GM23338 (cell line): ENCODE data around the gene SMPDL3B. TPM values are rescaled to one million over a fixed set of nuclear protein-coding genes. Genes with fewer than 3 reads are reported as not detected.

ENCODE experiments used
- ATAC-seq: fragments of 200-7000 bp; cut with Tn5 transposase; 3 replicates; pipeline ENCODE4 v1.9.1; 2020
- DNase-seq: peaks from one replicate; pipeline ENCODE4 v3.0.0-alpha.2; 2015; ENCODE audit warnings: low spot score
- H2AFZ ChIP-seq: fragments of 200-600 bp; sonication (generic); 2 replicates; pipeline ENCODE4 v1.8.0; 2016; ENCODE audit warnings: antibody characterized with exemption, mild to moderate bottlenecking, moderate library complexity
- H3F3A ChIP-seq: fragments of 200-600 bp; sonication (generic); replicated peaks from 2 replicates; pipeline ENCODE4 v1.8.0; 2017; ENCODE audit warnings: antibody characterized with exemption, mixed run types, low read depth
- H3K27ac ChIP-seq: fragments of 200-600 bp; sonication (generic); 2 replicates; pipeline ENCODE4 v1.6.1; 2016; ENCODE audit warnings: low read depth
- H3K27me3 ChIP-seq: fragments of 200-600 bp; sonication (generic); 2 replicates; pipeline ENCODE4 v1.8.0; 2016; ENCODE audit warnings: mild to moderate bottlenecking, mixed run types, moderate library complexity; ENCODE audit not compliant: insufficient read depth
- H3K36me3 ChIP-seq: fragments of 200-600 bp; sonication (generic); 2 replicates; pipeline ENCODE4 v1.8.0; 2016; ENCODE audit warnings: mild to moderate bottlenecking; ENCODE audit not compliant: insufficient read depth
- H3K4me1 ChIP-seq: fragments of 200-600 bp; sonication (generic); 2 replicates; pipeline ENCODE4 v1.8.0; 2016; ENCODE audit warnings: mild to moderate bottlenecking, moderate library complexity; ENCODE audit not compliant: insufficient read depth
- H3K4me2 ChIP-seq: fragments of 200-600 bp; sonication (generic); 2 replicates; pipeline ENCODE4 v1.7.1; 2017; ENCODE audit warnings: mixed run types
- H3K4me3 ChIP-seq: fragments of 200-600 bp; sonication (generic); 2 replicates; pipeline ENCODE4 v1.6.1; 2016; ENCODE audit warnings: mixed run types
- H3K79me2 ChIP-seq: fragments of 200-600 bp; sonication (generic); replicated peaks from 2 replicates; pipeline ENCODE4 v1.8.0; 2017; ENCODE audit warnings: mild to moderate bottlenecking; ENCODE audit not compliant: insufficient read depth
- H3K9me2 ChIP-seq: fragments of 200-600 bp; sonication (generic); 2 replicates; pipeline ENCODE4 v1.8.0; 2017; ENCODE audit not compliant: insufficient read depth
- H4K20me1 ChIP-seq: fragments of 200-600 bp; sonication (generic); replicated peaks from 2 replicates; pipeline ENCODE4 v1.8.0; 2017; ENCODE audit warnings: mild to moderate bottlenecking; ENCODE audit not compliant: insufficient read depth
- H3K27ac Mint-ChIP-seq: 2 replicates; pipeline ENCODE4 v1.8.0; 2020; ENCODE audit warnings: inconsistent platforms, mild to moderate bottlenecking, moderate library complexity, mixed read lengths
- H3K27me3 Mint-ChIP-seq: 3 replicates; pipeline ENCODE4 v1.8.0; 2022; ENCODE audit warnings: low read depth, mild to moderate bottlenecking, moderate library complexity, mixed read lengths, inconsistent platforms; ENCODE audit not compliant: insufficient read depth, poor library complexity
- H3K36me3 Mint-ChIP-seq: 3 replicates; pipeline ENCODE4 v1.8.0; 2021; ENCODE audit warnings: low read depth, mild to moderate bottlenecking, inconsistent platforms, moderate library complexity, mixed read lengths
- H3K4me1 Mint-ChIP-seq: 3 replicates; pipeline ENCODE4 v1.8.0; 2020; ENCODE audit warnings: mild to moderate bottlenecking, inconsistent platforms, mixed read lengths
- H3K4me3 Mint-ChIP-seq: 3 replicates; pipeline ENCODE4 v1.8.0; 2021; ENCODE audit warnings: moderate library complexity, mild to moderate bottlenecking, inconsistent platforms, mixed read lengths
- H3K9me3 Mint-ChIP-seq: 3 replicates; pipeline ENCODE4 v1.8.0; 2020; ENCODE audit warnings: moderate library complexity, mild to moderate bottlenecking, inconsistent platforms, mixed read lengths
- EZH2phosphoT487 ChIP-seq: fragments of 200-600 bp; sonication (generic); IDR thresholded peaks from one replicate; pipeline ENCODE4 v1.8.1; 2018; ENCODE audit warnings: antibody characterized with exemption; ENCODE audit not compliant: unreplicated experiment
- JUNB ChIP-seq: IDR thresholded peaks from one replicate; pipeline ENCODE4 v1.6.1; 2016; ENCODE audit warnings: antibody characterized with exemption; ENCODE audit not compliant: unreplicated experiment
- POLR2AphosphoS5 ChIP-seq: IDR thresholded peaks from 2 replicates; pipeline ENCODE4 v1.6.1; 2016; ENCODE audit warnings: antibody characterized with exemption, low read depth
- STAT1 ChIP-seq: IDR thresholded peaks from one replicate; pipeline ENCODE4 v1.6.1; 2016; ENCODE audit warnings: antibody characterized with exemption; ENCODE audit not compliant: unreplicated experiment
- ZNF114 ChIP-seq: fragments of 250-450 bp; sonication (Bioruptor Pico); IDR thresholded peaks from 2 replicates; pipeline ENCODE4 v1.5.0; 2020; ENCODE audit warnings: mild to moderate bottlenecking, moderate library complexity
- polyA plus RNA-seq: library from polyadenylated mRNA; unstranded; fragments of >200 nt; fragmentation: Nextera tagmentation; extraction: Ambion mirVana; gene quantifications from 2 replicates; pipeline ENCODE4 v1.2.1, GENCODE V29; 2016
- total RNA-seq: library from RNA; depleted of rRNA; stranded (reverse); fragments of >200 nt; shearing (Covaris generic); gene quantifications from 2 replicates; pipeline ENCODE4 v1.2.3, GENCODE V29; 2014
- TF ChIP-seq, protein P1 (sequence below): IDR thresholded peaks from one replicate; pipeline ENCODE4 v1.6.1; 2018; ENCODE audit warnings: antibody characterized with exemption; ENCODE audit not compliant: unreplicated experiment
- TF ChIP-seq, protein P2 (sequence below), 2 experiments: fragments of 200-600 bp in 1 of 2; sonication (generic) in 1 of 2; conservative IDR thresholded peaks; 2 replicates each; pipeline versions ENCODE4 v1.5.1 to v1.6.1; 2016 to 2017; ENCODE audit warnings: antibody characterized with exemption in 2 of 2, low read depth in 2 of 2, mild to moderate bottlenecking in 2 of 2, moderate library complexity in 1 of 2

Gene SMPDL3B
- total and polyA plus RNA-seq, 2 experiments from 2014 or later, result 39.5 to 83.1 TPM

DNA sequence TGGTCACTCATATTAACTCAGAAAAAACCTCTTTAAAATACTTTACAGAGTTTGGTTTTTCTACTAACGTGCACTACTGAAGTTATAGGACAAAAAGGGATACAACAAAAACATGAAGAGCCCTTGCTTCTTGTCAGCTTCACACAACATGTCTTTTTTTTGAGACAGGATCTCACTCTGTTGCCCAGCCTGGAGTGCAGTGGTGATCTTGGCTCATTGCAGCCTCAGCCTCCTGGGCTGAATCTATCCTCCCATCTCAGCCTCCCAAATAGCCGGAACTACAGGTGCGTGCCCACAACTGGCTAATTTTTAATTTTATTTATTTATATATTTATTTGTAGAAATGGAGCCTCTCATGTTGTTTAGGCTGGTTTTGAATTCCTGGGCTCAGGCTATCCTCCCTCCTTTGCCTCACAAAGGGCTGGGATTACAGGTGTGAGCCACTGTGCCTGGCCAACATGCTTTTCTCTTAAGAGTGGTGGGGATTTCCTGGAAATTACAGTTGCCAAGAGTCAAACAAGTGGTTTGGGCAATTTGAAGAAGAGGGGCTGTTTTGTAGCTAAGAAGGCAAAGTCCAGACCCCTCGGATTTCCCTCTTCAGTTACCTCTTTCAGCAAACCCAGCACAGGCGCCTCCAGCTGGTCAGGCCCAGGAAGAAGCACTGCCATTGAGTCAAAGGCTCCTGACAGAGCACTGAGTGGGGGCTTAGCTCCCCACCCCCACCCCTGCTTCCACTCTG is 6.4 kb upstream of the SMPDL3B start:
- Mint-ChIP-seq H3K27ac (no peak overlapping the region), H3K4me3 (no peak overlapping the region)
- peak; percentile 67 for ATAC-seq

GRCh38 chr1:27931184-27931583 is 3.6 kb upstream of the SMPDL3B start:
- H3K27me3 ChIP-seq, result no peaks in the 10 kb centered on the region
- H3K4me3 ChIP-seq, result no peak overlapping the region
- H4K20me1 ChIP-seq, result no peaks in the 10 kb centered on the region
- Mint-ChIP-seq H3K4me1 (peaks cover 21% of the 10 kb centered on the region), H3K27me3 (peaks cover 9% of the 10 kb centered on the region), H3K36me3 (no peaks in the 10 kb centered on the region), H3K9me3 (no peaks in the 10 kb centered on the region), H3K4me3 (no peak overlapping the region), H3K27ac (no peak overlapping the region)
- no peak for DNase-seq
- H3K27ac ChIP-seq, result no peak overlapping the region
- no peak for TF ChIP-seq POLR2AphosphoS5
- TF ChIP-seq STAT1, result no peak
- H3K36me3 ChIP-seq, result no peaks in the 10 kb centered on the region
- peaks cover 12% of the 10 kb centered on the region for H3K79me2 ChIP-seq
- no peak overlapping the region for H3K4me2 ChIP-seq
- no peak for ATAC-seq
- H3F3A ChIP-seq, result peaks cover 10% of the 10 kb centered on the region
- no peaks in the 10 kb centered on the region for H3K9me2 ChIP-seq
- peaks cover 9% of the 10 kb centered on the region for H3K4me1 ChIP-seq
- no peak overlapping the region for H2AFZ ChIP-seq

More for the DNA sequence above, 6.4 kb upstream of the SMPDL3B start:
- Histone ChIP-seq H3K36me3 (no peaks in the 10 kb centered on the region), H2AFZ (no peak overlapping the region), H3F3A (no peaks in the 10 kb centered on the region), H3K4me3 (no peak overlapping the region), H3K4me2 (no peak overlapping the region), H4K20me1 (no peaks in the 10 kb centered on the region), H3K27me3 (no peaks in the 10 kb centered on the region), H3K27ac (no peak overlapping the region), H3K79me2 (no peaks in the 10 kb centered on the region), H3K9me2 (no peaks in the 10 kb centered on the region), H3K4me1 (no peaks in the 10 kb centered on the region)
- Mint-ChIP-seq H3K9me3 (no peaks in the 10 kb centered on the region), H3K4me1 (peaks cover 7% of the 10 kb centered on the region), H3K27me3 (peaks cover 3% of the 10 kb centered on the region), H3K36me3 (no peaks in the 10 kb centered on the region)
- TF ChIP-seq JUNB (no peak), EZH2phosphoT487 (no peak), POLR2AphosphoS5 (no peak), ZNF114 (no peak)
- TF ChIP-seq, protein P1, sequence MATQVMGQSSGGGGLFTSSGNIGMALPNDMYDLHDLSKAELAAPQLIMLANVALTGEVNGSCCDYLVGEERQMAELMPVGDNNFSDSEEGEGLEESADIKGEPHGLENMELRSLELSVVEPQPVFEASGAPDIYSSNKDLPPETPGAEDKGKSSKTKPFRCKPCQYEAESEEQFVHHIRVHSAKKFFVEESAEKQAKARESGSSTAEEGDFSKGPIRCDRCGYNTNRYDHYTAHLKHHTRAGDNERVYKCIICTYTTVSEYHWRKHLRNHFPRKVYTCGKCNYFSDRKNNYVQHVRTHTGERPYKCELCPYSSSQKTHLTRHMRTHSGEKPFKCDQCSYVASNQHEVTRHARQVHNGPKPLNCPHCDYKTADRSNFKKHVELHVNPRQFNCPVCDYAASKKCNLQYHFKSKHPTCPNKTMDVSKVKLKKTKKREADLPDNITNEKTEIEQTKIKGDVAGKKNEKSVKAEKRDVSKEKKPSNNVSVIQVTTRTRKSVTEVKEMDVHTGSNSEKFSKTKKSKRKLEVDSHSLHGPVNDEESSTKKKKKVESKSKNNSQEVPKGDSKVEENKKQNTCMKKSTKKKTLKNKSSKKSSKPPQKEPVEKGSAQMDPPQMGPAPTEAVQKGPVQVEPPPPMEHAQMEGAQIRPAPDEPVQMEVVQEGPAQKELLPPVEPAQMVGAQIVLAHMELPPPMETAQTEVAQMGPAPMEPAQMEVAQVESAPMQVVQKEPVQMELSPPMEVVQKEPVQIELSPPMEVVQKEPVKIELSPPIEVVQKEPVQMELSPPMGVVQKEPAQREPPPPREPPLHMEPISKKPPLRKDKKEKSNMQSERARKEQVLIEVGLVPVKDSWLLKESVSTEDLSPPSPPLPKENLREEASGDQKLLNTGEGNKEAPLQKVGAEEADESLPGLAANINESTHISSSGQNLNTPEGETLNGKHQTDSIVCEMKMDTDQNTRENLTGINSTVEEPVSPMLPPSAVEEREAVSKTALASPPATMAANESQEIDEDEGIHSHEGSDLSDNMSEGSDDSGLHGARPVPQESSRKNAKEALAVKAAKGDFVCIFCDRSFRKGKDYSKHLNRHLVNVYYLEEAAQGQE, result no peak
- TF ChIP-seq, protein P2, sequence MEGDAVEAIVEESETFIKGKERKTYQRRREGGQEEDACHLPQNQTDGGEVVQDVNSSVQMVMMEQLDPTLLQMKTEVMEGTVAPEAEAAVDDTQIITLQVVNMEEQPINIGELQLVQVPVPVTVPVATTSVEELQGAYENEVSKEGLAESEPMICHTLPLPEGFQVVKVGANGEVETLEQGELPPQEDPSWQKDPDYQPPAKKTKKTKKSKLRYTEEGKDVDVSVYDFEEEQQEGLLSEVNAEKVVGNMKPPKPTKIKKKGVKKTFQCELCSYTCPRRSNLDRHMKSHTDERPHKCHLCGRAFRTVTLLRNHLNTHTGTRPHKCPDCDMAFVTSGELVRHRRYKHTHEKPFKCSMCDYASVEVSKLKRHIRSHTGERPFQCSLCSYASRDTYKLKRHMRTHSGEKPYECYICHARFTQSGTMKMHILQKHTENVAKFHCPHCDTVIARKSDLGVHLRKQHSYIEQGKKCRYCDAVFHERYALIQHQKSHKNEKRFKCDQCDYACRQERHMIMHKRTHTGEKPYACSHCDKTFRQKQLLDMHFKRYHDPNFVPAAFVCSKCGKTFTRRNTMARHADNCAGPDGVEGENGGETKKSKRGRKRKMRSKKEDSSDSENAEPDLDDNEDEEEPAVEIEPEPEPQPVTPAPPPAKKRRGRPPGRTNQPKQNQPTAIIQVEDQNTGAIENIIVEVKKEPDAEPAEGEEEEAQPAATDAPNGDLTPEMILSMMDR (conservative IDR thresholded peaks at IDR 0.05; ENCODE audit: low read depth in 2 of 2), result peak; percentile 36 to 50; a peak in 3 of 4 replicates
- DNase-seq, result peak; percentile 29
